Cardiac muscle cell (in vitro differentiated cells and primary cell): ENCODE data around the gene KHDC1L. TPM values are rescaled to one million over a fixed set of nuclear protein-coding genes. Genes with fewer than 3 reads are reported as not detected.

Source experiments
- polyA plus RNA-seq: library from polyadenylated mRNA; unstranded; fragments of >200 nt; fragmentation: Nextera tagmentation; extraction: Ambion mirVana; gene quantifications from 2 replicates; pipeline ENCODE4 v1.2.1, GENCODE V29; 2016
- total RNA-seq: library from RNA; depleted of rRNA; stranded (reverse); fragments of >200 nt; gene quantifications from 2 replicates; pipeline ENCODE4 v1.2.3, GENCODE V29; 2016

KHDC1L gene
- total and polyA plus RNA-seq, 2 experiments from 2014 or later: 0.31 TPM; not detected in 1

Other genes with a start within 250 kb of the KHDC1L start
- gene KHDC1, start 37.7 kb upstream of the KHDC1L start, total RNA-seq: 8.0 and 11.8 TPM in 2 replicates
- 17.1 and 25.3 TPM in 2 replicates for gene KHDC1, start 37.7 kb upstream of the KHDC1L start, polyA plus RNA-seq
- not detected in 2 replicates for gene DPPA5, start 128.8 kb upstream of the KHDC1L start, total RNA-seq
- gene DPPA5, start 128.8 kb upstream of the KHDC1L start, polyA plus RNA-seq: not detected in 2 replicates
- gene KHDC3L, start 137.2 kb upstream of the KHDC1L start, total RNA-seq: 0.86 and 1.2 TPM in 2 replicates
- gene KHDC3L, start 137.2 kb upstream of the KHDC1L start, polyA plus RNA-seq: 0.35 TPM in 1 of 2 replicates, not detected in the other
- not detected in 2 replicates for gene OOEP, start 144.4 kb upstream of the KHDC1L start, total RNA-seq
- not detected in 2 replicates for gene OOEP, start 144.4 kb upstream of the KHDC1L start, polyA plus RNA-seq
- gene DDX43, start 169.3 kb upstream of the KHDC1L start, total RNA-seq: not detected in 2 replicates
- gene DDX43, start 169.3 kb upstream of the KHDC1L start, polyA plus RNA-seq: not detected in 2 replicates
- 0.07 TPM in 1 of 2 replicates, not detected in the other for gene CGAS, start 226.8 kb upstream of the KHDC1L start, total RNA-seq
- gene CGAS, start 226.8 kb upstream of the KHDC1L start, polyA plus RNA-seq: not detected in 2 replicates
- gene MTO1, start 236.2 kb upstream of the KHDC1L start, total RNA-seq: 18.5 and 23.6 TPM in 2 replicates
- gene MTO1, start 236.2 kb upstream of the KHDC1L start, polyA plus RNA-seq: 19.6 and 25.3 TPM in 2 replicates